Measurements from ENCODE around the gene TRIP6.

TRIP6 gene

DNA sequence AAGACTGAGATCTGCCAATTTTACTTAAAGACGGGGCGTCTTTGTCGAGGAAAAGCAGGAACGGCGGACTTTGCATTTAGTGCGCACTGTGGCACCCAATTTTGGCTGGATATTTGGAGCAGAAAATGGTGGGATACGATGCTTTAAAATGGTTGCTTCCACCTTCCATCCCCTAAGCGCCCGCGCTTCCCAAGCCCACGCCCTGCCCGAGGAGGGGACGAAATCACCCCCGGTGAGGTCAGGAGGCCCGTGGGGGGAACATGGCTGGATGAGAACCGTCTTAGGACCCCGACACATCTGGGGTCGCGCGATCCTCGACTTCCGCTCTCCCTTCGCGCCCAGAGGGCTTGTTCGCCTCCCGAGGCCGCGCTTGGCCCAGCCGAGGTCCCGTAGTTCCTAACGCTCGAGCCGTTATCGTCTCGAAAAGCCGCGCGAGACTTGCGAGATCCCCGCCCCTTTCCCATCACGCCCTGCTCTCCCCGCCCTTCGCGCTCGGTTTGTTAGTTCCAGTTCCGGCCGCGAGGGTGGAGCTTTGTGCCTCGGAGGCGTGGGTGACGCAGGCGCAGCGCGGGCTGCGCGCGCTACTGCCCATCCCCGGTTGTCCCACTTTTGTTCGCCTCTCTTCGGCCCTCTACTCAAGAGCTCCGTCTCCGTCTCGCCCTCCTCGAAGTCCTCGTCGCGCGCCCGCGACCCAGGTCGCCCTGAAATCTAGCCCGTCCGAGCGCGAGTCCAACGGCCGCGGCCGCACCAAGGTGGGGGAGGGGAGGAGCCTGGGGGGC, 7.6 kb downstream of the TRIP6 start, which contains the start of gene SRRT:
SRRT (plus strand) TSS at position 527 of the 779 bp plus-strand sequence. CDS start 488 bp downstream, outside the sequence.
- DNase-seq: peak; percentile 90

DNA sequence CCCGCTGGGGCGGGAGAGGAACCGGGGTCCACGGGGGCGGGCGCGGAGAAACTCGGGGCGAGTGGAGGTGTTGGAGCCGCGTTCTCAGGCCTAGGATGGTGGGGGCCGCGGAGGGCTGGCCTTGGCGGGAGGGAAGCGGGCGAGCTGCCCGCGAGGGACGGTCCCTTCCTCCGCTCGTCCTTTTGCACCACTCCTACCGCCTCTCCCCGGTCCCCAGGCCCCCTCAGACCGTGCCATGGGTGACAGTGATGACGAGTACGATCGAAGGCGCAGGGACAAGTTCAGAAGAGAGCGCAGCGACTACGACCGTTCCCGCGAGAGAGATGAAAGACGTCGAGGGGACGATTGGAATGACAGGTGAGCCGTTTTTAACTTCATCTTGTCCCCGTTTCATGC, 8.2 kb downstream of the TRIP6 start:
- no peak for DNase-seq

DNA sequence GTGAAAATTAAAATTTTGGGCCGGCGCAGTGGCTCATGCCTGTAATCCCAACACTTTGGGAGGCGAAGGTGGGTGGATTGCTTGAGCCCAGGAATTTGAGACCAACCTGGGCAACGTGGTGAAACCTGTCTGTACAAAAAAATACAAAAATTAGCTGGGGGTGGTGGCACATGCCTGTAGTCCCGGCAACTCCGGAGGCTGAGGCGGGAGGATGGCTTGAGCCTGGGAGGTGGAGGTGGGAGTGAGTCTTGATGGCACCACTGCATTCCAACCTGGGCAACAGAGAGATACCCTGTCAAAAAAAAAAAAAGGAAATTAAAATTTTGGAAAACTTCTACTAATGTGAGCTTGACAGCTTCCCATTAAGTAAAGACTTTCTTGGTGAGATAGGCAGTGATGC, 10.8 kb downstream of the TRIP6 start:
- DNase-seq: no peak

DNA sequence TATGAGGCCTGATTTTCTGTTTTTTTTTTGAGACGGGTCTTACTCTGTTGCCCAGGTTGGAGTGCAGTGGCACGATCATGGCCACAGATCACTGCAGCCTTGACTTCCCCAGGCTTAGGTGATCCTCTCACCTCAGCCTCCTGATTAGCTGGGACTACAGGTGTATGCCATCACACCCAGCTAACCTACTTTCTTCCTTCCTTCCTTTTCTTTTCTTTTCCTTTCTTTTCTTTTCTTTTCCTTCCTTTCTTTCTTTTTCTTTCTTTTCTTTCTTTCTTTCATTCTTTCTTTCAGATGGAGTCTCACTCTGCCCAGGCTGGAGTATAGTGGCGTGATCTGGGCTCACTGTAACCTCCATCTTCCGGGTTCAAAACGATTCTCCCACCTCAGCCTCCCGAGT, 11.5 kb downstream of the TRIP6 start:
- no peak for DNase-seq

DNA sequence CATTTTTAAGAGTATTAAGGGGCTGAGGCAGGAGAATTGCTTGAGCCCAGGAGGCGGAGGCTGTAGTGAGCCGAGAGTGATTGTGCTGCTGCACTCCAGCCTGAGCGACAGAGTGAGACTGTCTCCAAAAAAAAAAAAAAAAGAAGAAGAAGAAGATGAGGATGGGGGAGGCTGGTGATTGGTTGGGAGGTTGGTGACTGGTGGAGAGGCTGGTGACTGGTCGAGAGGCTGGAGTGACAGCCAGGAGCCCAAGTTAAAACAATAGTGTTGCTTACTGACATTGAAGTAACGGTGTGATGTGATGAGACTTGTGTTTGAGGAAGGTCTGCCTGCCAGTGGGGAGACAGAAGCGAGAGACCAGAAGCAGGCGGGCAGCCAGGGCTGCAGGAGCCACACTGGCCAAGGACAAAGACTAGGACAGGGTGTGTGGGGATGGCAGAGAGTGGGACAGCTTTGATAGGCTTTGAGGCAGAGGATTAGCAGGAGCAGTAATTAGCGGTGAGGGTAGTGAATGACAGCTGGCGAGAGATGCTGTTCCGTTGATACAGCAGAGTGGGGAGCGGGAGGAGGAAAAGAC, 12.6 kb downstream of the TRIP6 start:
- no peak for DNase-seq

DNA sequence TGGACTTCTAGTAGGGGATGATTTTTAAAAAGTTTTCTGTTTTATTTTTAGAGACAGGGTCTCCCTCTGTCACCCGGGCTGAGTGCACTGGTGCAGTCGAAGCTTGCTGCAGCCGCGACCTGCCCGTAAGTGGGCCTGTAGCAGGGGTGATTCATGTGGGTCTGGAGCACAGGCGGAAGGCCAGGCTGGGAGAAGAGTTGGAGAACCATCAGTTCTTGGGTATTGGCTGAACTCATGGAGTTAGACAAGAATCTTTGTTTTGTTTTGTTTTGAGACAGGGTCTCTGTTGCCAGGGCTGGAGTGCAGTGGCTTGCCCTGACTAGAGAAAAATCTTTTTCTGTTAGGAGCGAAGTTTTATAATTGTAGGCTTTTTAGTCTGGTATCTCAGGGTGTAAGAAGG, 13.5 kb downstream of the TRIP6 start:
- DNase-seq: no peak

DNA sequence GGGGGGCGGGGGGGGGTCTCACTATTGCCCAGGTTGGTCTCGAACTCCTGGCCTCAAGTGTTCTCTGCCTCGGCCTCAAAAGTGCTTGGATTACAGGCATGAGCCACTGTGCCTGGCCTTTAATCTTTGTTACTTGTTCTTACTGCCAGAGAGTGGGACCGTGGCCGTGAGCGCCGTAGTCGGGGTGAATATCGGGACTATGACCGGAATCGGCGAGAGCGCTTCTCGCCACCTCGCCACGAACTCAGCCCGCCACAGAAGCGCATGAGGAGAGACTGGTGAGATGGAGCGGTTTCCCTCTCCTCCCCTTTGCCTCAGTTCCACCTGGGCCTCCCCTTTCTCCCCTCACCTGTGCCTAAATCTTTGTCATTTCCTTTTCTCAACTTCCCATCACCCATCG, 13.9 kb downstream of the TRIP6 start:
- no peak for DNase-seq

DNA sequence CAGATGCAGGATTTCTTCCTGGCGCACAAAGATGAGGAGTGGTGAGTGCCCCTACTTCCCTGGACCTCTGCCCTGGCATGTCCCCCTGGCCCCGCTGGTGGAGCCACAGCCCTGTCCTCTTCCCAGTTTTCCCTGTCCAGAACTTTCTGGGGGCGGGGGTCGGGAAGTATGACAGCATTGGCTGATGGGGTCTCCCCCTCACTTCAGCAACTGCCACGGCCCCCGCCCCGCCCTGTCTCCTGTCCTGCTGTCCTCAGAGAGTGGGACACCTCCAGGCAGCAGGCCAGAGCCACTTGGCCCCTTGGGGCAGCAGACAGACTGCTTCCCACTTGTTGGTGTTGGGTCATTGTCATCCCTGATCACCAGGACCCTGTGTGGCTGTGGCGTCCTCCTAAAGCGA, 15.0 kb downstream of the TRIP6 start:
- DNase-seq: no peak

DNA sequence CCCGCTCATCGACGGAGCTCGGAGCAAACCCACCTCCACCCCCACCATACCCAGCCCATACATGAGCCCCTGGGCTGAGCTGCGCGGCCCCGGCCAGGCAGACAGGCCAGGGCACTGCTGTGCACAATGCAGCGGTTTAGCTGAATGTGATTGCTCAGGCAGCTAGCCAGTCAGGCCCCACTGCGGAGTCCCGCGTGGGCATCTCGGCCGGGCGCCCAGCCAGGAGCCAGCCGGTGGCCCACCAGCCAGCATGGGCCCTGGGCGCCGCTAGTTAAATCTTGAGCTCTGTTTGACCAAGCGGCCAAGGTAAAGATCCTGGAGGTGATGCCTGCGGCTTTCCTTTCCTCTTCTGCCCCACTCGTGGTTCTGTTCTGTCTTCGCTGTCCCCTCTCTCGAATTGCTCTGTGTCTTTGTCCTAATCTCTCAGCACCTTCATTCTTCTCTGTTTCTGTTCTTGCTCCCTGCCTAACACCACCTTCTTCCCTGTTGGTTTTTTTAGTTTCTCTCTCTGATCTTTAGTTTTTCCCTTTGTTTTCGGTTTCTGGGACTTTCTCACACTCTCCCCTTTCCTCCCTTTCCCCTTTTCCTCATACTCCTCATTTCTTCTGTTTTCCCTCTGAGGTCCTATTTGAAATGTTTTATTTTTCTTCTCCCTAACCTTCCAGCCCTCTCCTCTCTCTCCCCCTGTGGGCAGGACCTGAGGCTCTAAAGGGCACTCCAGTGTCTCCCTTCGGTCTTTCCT, 15.8 kb downstream of the TRIP6 start:
- no peak for DNase-seq

DNA sequence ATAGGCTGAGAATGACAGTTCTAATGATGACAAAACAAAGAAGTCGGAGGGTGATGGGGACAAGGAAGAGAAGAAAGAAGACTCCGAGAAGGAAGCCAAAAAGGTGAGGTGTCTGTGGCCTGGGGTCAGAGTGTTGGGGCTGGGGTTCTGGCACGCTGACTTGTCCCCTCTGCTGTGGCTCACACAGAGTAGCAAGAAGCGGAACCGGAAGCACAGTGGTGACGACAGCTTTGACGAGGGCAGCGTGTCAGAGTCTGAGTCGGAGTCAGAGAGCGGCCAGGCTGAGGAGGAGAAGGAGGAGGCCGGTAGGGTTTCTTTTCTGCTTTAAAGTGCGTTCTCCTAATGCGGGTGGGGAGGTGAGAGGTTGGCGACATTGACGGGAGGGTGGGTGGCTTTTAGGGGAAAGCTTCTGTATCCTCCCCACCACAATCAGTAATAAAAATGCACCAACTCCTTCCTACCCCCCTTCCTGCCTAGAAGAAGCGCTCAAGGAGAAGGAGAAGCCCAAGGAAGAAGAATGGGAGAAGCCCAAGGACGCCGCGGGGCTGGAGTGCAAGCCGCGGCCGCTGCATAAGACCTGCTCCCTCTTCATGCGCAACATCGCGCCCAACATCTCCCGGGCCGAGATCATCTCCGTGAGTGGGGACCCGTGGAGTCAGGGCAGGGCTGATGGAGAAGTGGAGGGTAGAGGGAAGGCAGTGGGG, 17.7 kb downstream of the TRIP6 start:
- no peak for DNase-seq

DNA sequence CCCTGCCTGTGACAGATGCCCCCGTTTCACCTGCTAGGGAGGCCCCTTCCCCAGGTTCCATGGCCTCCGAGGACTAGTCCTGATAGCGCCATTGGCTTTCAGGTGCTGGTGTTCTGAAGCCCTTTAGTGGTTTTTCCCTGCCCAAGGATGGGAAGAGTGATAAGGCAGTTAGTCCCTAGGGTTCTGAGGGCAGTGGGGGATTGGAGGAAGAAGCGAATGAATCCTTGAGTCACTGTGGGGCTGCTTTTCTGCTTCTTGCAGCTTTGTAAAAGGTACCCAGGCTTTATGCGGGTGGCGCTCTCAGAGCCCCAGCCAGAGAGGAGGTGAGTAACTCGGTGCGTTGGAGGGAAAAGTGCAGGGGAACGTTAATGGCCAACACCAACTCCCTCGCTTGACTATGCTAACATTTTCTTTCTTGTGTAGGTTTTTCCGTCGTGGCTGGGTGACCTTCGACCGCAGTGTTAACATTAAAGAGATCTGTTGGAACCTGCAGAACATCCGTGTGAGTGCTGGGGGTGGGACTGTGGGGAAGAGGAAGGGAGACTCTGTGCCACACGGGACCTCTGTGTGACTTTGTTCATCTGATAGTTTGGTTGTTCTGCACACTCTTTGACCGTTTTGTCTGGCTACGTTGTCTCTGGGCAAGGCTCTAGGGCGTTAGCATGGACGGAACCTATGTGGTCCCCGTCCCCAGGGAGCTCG, 18.4 kb downstream of the TRIP6 start:
- no peak for DNase-seq

DNA sequence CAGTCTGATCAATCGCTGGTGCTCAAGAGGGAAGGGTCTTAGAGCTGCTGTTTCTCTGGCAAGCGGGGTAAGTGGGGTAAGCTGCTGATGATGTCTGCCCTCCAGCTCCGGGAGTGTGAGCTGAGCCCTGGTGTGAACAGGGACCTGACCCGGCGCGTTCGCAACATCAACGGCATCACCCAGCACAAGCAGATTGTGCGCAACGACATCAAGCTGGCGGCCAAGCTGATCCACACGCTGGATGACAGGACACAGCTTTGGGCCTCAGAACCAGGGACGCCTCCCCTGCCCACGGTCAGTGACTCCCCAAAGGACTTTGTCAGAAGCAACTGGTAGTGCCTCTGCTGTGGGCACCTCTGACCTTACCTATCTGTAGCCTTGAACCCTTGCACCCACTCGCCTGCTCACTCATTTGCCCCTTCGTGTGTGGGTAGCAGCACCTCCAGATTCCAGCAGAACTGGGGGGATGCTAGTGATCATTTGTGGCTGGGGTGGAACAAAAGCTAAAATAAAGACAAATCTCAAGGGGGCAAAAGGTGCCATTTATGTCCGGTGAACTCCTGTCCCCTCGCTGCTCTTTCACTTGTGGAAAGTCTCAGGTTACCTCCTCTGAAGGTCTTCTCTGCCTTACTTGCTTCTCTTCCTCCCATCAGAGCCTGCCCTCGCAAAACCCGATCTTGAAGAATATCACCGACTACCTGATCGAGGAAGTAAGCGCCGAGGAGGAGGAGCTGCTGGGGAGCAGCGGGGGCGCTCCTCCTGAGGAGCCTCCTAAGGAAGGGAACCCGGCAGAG, 19.2 kb downstream of the TRIP6 start:
- no peak for DNase-seq

DNA sequence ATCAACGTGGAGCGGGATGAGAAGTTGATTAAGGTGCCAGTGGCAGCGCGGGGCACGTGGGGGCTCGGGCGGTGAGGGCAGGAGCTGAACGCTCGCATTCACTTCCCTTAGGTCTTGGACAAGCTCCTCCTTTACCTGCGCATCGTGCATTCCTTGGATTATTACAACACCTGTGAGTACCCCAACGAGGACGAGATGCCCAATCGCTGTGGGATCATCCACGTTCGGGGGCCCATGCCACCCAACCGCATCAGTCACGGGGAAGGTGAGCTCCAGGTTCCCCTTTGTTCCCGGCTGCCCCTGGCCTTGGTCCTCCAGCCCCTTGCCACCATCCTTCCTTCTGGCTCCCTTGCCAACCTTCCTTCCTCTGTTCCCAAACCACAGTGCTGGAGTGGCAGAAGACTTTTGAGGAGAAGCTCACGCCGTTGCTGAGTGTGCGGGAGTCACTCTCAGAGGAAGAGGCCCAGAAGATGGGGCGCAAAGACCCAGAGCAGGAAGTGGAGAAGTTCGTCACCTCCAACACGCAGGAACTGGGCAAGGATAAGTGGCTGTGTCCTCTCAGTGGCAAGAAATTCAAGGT, 19.8 kb downstream of the TRIP6 start:
- DNase-seq: no peak

DNA sequence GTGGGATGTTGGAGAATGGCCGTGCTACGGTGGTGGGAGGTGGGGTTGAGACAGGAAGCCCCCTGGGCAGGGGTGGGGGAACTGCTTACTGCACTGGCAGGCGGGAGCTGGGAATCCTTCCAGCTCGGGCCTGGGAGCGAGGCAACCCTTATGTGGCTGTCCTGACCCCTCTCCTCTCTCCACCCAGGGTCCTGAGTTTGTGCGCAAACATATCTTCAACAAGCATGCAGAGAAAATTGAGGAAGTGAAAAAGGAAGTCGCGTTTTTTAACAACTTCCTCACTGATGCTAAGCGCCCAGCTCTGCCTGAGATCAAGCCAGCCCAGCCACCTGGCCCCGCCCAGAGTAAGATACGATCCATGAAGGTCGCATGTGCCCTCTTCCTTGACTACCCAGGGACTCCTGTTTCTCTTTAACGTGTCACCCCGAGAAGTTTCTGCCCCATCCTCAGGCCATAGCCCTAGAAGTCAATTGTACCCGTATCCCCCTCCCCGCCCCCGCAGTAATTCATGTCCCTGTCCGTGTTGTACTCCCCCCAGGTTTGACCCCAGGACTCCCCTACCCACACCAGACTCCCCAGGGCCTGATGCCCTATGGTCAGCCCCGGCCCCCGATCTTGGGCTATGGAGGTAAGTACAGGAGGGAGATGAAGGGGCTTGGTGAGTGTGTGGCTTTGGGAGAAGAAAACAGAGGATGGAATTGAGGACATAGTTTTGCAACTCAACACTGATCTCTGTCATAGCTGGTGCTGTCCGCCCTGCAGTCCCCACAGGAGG, 20.5 kb downstream of the TRIP6 start:
- DNase-seq: no peak

DNA sequence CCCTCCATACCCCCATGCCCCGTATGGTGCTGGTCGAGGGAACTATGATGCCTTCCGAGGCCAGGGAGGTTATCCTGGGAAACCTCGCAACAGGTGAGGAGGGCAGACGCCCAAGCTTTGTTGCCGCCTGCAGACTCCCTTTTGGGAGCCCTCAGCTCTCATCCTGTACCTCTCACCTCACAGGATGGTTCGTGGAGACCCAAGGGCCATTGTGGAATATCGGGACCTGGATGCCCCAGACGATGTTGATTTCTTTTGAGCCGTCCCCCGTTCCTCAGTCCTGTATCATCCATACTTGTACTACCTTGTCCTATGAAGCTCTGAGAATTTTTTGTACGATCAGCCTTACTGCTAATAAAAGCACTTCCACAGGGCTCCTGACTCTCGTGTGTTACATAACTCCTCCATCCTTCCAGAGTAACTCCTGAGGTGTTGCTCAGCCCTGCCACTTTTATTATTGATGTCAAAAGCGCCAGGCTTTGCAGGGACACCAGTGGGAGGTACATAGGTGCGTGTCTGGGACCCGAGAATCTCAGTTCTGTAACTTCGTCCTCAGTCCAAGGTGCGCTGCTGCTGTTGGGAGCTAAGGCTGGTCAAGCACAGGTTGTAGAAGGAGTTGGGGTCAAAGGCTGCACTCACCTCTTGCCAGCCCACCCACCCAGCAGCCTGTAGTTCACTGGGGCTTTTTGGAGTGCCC, 21.3 kb downstream of the TRIP6 start:
- no peak for DNase-seq

DNA sequence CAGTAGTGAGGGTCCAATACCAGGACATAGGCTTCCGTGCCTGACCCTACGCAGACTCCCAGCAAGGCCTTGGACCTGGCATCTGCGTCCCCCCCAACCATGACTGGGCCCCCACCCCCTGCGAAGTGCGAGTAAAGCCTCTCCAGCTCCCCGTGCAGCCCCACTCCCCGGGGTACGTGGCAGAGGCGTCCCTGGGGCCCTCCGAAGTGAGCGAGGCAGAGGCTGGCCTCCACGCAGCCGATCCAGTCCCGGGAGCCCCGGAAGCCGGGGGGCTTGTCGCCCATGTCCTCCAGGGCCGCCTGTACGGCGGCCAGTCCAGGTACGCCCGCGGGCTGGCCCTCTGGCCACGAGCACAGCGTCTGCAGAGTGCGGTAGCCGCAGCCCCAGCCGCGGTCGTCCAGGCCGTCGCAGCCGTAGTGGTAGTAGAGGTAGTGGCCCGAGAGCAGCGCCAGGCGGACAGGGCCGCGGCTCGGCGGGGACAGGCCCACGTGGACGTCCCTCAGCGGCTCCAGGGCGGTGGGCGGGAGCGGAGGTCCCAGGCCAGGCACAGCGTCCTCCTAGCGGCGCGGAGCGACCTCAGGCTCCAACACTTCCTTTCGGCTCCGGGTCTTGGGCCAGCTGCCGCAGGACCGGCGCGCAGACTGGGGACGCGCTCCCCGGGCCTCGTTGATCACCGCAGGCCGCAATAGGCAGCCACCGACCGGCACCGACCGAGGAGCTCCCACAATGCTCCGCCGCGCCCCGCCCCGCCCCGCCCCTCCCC, 22.0 kb downstream of the TRIP6 start, which contains the start of gene UFSP1:
UFSP1 (minus strand) TSS at position 728 of the 763 bp plus-strand sequence; CDS start at position 284, 444 bp downstream.
- DNase-seq: no peak

DNA sequence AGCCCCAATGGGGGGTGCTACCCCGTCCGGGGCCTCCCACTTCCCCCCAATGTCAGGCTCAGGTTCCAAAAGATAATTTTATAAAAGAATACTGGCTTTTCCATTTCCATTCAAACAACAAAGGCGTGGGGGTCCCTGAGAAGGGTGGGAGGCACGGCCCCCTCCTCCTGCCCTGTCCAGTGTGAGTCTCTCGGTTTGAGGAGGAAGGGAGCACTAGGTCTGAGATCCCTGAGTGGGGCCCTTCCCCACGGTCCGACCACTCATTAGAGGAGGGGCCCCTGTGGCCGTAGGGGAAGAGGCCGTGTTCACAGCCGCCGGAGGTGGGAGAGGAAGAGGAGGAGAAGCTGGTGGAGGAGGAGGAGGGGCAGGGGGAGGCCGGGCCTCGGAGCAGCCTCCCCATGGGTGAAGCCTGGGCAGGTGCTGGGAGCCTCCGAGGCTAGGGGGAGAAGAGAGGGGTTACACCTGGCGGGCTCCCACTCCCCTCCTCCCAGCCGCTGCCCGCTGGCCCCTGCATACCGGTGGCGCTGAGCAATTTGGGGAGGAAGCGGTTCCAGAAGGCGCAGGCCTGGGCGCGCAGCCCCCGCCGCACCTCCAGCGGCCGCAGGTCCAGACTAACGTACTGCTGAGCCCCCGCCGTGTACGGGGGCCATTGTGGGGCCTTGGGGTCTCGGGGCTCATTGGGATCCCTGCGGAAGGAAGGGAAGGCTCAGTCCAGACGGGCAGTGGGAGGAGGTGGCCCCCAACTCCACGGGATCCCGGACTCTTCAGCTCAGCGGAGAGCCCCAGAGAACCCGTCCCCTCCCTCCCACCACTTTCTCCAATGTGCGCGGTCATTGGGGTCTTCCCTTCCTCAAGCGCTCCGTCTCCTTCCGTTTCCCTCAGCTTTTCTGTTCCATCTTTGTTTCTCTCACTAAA, 23.7 kb downstream of the TRIP6 start:
- DNase-seq: no peak

All from cortex of kidney (tissue), 1 donor.